NCI-H2029 (cell line): ENCODE measurements around the gene AATK.

ENCODE experiments used
- DNase-seq: peaks from one replicate; lab custom pipeline; 2025; lab: John Stamatoyannopoulos, UW

The AATK gene

GRCh38 chr17:81143717-81144422, 22.2 kb downstream of the AATK start:
- DNase-seq = no peak

DNA sequence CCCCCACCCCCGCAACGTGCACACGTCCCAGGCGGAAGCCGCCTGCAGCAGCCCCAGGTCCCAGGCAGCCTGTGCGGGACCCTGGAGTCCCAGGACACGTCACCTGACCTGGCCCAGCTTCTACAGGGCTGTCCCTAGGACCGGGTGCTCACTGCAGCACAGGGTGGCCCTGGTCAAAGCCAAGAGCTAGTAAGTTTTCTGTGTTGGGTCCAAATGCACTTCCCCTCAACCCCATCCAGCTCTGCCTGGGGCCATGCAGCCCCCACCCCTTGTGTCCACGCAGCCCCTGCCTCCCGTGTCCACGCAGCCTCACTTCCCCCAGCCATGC, 22.9 kb downstream of the AATK start:
- DNase-seq = no peak

DNA sequence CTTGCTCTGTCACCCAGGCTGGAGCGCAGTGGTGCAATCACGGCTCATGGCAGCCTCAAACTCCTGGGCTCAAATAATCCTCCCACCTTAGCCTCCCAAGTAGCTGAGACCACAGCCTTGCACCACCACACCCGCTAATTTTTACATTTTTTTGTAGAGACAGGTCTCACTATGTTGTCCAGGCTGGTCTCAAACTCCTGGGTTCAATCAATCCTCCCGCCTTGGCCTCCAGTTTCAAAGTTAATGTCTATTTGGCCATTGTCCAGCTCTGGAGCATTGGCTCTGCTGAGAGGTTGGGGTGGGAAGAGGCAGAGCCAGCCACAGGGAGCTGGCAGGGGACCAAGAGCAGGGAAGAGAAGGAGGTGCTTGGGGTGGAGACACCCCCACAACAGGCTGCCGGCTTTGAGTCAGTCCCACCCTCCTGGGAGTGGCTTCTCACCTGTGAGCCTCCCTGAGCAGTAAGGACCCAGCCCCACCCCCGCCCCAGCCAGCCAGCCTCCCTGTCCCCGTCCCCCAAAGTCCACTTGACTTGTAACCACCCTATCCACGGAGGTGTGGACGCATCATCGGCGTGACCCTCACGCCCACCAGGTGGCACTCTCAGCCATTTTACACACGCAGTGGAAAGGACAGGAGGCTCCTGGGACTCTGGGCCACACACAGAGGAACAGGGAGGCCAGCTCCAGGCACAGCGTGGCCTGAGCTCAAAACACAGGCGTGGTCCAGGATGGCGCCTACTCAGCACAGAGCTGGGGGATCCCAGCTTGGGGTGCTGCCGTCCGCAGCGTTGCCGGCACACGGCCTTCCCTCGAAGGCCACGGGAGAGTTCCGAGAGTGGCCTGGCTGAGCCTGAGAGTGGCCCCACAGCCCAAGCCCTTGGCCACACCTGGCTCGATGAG, 23.5 kb downstream of the AATK start:
- DNase-seq = peak; percentile 74

DNA sequence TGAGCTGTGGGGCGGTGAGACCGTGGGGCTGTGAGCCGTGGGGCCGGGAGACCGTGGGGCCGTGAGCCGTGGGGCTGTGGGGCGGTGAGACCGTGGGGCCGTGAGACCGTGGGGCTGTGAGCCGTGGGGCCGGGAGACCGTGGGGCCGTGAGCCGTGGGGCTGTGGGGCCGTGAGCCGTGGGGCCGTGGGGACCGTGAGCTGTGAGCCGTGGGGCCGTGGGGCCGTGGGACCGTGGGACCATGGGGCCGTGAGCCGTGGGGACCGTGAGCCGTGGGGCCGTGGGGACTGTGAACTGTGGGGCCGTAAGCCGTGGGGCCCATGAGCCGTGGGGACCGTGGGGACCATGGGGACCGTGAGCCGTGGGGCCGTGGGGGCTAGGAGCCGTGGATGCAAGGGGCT, 25.3 kb downstream of the AATK start:
- no peak for DNase-seq

- no peak for DNase-seq
Observed at GRCh38 chr17:81140018-81140417, 26.0 kb downstream of the AATK start.

DNA sequence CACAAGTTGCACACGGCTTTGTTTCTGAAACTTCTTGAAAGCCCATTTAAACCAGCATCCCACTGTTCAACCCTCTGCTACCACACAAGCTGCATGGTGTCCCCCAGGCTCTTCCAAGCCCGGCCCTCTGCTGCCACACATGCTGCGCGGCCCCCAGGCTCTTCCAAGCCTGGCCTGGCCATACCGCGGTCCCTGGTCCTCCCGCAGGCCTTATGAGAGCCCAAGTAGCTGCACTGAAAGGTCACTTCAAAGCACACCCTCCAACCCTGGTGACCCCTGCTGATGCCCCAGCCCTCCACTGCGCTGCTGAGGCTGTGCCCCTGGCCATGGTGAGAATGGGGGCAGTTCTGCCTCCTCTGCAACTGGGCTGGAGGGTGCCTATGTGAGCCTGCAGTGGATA, 26.6 kb downstream of the AATK start:
- no peak for DNase-seq

GRCh38 chr17:81138500-81138899, 27.5 kb downstream of the AATK start:
- DNase-seq = no peak

- no peak for DNase-seq
Observed at GRCh38 chr17:81138083-81138482, 27.9 kb downstream of the AATK start.

- no peak for DNase-seq
Observed at GRCh38 chr17:81137248-81137647, 28.8 kb downstream of the AATK start.

DNA sequence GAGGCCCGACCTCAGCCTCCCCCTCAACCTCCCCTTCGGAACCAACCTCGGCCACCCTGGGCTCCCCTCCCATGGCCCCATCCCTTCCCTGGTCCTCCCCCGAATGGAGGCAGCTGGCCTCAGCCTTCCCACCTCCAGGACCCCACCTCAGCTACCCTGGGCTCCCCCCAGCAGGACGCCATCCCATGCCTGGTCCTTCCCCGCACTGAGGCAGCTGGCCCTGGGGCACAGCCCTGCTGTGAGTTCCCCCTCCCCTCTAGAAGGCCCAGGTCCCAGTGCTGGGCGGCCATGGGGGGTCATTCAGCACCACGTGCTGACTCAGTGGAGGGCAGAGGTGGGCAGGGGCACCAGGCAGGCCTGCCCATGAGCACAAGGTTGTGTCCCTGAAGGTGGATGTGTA, 29.7 kb downstream of the AATK start:
- no peak for DNase-seq

DNA sequence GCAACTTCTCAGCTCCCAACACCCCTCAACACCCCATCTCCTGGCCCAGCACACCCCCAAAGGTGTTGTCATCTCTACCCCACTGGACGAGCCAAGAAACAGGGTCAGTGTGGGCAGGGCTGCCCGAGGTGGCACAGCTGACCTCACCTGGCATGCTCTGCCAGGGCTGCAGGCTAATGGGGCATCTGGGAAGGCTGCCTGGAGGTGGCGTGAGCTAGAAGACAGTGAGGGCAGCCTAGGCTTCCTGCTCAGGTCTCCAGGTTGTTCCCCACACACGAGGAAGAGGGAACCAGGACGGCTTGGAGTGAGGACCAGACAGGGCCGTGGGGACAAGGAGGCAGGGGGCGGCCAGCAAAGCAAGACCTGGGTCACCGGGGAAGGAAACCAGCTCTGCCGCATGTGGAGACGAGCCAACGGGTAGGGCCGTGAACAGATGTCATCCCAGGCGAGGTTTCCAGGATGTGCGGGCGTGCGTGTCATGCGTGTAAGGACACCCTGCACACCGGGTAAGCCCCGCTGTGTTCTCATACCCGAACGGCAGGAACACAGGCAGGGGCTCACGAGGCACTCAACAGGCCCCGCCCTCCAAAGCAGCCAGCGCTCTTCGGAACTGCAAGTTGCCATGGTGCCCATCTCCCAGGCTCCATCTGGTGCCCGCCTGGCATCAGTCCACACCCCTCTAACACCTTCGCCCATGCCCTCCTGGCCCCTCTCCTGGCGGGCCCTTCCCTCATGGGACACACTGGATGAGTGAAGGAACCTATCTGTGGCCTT, 30.3 kb downstream of the AATK start:
- peak; percentile 52 for DNase-seq

- DNase-seq = no peak
Observed at GRCh38 chr17:81134064-81134781, 31.8 kb downstream of the AATK start.

- no peak for DNase-seq
Observed at GRCh38 chr17:81132770-81133723, 33.0 kb downstream of the AATK start.

- no peak for DNase-seq
Observed at GRCh38 chr17:81132197-81132540, 33.9 kb downstream of the AATK start.

DNA sequence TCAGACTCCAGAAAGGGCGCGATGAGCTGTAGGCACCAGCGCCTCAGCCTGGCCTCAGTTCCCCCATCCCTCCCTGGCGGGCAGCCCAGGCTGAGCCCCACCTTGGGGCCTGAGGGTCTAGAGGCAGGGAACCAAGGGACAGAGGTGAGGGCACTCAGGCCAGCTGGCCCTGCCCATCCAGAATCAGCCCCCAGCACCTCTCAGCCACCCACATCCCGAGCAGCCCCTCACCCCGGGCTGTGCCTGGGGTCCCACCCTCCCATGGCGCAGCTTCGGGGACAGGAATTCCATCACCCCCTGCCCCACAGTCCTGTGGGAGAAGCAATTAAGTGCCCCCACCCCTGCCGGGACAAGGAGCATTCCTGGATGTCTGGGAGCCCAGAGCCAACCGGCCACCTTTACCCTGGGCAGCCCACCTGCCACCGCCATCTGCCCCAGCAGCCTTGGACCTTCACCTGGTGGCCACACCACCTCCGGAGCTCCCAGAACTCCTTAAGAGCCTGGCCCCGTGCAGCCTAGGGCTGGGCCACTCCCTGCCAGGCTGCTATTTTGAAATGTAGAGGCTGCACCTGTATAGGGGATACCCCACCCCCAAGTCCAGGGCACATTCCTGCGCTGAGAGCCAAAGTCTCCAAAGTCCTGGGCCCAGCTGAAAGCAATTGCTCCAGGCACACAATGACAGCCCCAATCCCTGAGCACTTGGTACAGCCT, 34.4 kb downstream of the AATK start:
- no peak for DNase-seq

DNA sequence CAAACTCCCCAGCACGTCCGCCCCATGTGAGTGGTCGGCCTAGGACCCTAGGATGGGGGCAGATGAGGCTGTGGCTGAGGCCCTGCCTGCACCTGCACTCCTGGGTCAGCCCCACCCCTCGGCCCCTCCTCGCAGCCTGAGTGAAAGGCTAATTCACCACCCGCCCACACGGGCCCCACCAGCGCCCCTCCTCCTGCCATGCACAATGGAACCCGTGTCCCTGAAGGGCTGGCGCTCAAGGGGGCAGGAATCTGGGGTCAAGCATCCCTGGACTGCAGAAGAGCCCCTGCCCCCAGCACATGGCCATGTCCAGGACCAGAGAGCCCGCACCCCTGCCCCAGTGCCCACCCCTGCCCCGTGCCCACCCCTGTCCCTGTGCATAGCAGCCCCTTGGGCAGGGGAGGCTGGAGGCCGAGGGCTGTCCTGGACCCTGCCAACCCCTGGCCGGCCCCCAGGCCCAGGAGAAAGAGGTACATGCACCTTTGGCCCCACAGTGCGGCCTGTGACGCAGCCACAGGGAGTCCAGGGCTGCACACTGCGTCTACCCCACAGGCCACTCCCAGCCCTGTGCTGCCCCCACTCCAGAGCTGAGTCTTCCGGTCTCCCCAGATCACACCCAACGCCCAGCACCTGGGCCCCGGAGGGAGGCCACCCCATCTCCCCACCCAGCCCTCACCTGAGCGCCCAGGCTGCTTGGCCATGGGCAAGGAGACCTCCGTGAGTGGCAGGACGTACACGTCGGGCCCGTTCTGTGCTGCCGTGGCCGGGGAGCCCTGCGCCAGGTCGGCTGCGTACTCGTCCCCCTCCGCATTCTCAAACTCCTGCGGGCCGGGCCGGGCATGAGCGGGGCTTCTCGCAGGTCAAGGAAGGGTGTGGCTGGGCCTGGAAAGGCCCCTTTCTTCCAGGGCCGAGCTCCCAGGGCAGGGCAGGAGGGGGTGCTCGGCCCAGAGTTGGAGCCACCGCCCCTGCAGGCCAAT, 35.3 kb downstream of the AATK start:
- no peak for DNase-seq

DNA sequence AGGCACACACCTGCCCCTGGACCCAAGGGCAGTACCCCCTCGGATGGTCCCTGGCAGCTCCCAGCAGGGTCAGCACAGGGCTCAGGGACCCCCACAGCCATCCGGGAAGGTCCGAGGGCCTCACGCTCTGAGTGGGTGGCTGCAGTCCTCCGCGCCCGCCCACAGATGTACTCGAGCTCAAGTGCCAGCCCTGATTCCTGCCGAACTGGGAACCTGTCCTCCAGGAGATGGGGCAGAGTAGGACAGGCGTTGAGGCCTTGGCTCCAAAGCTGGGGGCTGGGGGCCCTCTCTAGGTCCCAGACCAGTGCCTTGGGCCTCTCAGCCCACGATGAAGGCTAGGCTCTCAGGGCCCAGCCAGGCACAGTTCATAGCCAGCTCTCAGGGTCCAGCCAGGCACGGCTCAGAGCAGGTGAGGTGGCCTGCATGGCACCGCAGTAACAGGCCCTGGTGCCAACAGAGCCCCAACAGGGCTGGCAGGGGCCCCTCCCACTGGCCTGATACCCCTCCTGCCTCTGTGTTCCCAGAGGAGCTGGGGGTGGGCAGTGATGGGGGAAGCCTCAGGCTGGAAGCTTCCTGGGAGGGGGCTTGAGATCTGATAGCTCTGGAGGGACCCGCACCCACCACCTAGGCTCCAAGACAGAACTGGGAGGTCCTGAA, 36.2 kb downstream of the AATK start:
- DNase-seq = no peak

- no peak for DNase-seq
Observed at GRCh38 chr17:81129289-81129688, 36.7 kb downstream of the AATK start.

DNA sequence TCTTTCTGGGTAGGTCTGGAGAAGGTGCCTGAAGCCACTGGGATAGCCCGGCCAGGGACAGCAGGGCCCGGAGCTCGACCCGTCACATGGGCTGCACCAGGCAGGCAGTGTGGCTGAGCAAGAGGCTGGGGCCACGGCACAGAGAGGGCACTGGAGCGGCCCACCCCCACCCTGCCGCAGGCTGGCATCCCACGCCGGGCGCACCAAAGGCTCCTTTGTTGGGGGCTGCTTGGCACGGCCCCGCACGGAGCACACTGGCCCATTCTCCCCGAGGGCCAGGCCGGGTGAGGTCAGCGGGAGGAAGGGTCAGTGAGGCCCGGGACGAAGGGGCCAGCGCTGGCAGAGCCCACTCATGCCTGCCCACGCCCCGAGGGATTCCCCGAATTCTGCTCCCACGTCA, 37.2 kb downstream of the AATK start:
- DNase-seq = no peak
